Endothelial cell (in vitro differentiated cells): ENCODE measurements around the gene SRXN1. TPM values are rescaled to one million over a fixed set of nuclear protein-coding genes. Genes with fewer than 3 reads are reported as not detected.

Experiments used
- DNase-seq: peaks from one replicate; pipeline ENCODE4 v3.0.0; 2021; ENCODE audit warnings: low spot score
- H3K27ac Mint-ChIP-seq: one replicate; pipeline ENCODE4 v1.8.0; 2021; ENCODE audit warnings: mixed read lengths, inconsistent platforms; ENCODE audit not compliant: unreplicated experiment
- H3K27me3 Mint-ChIP-seq: one replicate; pipeline ENCODE4 v1.8.0; 2021; ENCODE audit warnings: mild to moderate bottlenecking, moderate library complexity, mixed read lengths, inconsistent platforms; ENCODE audit not compliant: unreplicated experiment
- H3K36me3 Mint-ChIP-seq: one replicate; pipeline ENCODE4 v1.8.0; 2021; ENCODE audit warnings: mild to moderate bottlenecking, low read depth, mixed read lengths, inconsistent platforms; ENCODE audit not compliant: unreplicated experiment
- H3K4me1 Mint-ChIP-seq: one replicate; pipeline ENCODE4 v1.8.0; 2021; ENCODE audit warnings: mild to moderate bottlenecking, mixed read lengths, inconsistent platforms; ENCODE audit not compliant: unreplicated experiment
- H3K4me3 Mint-ChIP-seq: one replicate; pipeline ENCODE4 v1.8.0; 2021; ENCODE audit warnings: mild to moderate bottlenecking, mixed read lengths, inconsistent platforms; ENCODE audit not compliant: unreplicated experiment
- H3K9me3 Mint-ChIP-seq: one replicate; pipeline ENCODE4 v1.8.0; 2021; ENCODE audit warnings: mixed read lengths, inconsistent platforms; ENCODE audit not compliant: unreplicated experiment
- CTCF ChIP-seq: fragments of 200-600 bp; sonication (generic); IDR thresholded peaks from one replicate; pipeline ENCODE4 v1.5.0; 2021; ENCODE audit warnings: antibody characterized with exemption; ENCODE audit not compliant: unreplicated experiment
- total RNA-seq: library from RNA; stranded (reverse); fragmentation: NEBNext Ultra II Directional; extraction: Animal tissue kit (Norgen Biotek cat#: 25700); gene quantifications from one replicate; pipeline ENCODE4 v1.2.1, GENCODE V29; 2021; ENCODE audit not compliant: unreplicated experiment

Gene SRXN1
- total RNA-seq, 1 donor from 2014 or later: 4.1 TPM

GRCh38 chr20:603116-603640, 49.8 kb downstream of the SRXN1 start:
- peaks cover 4% of the 10 kb centered on the region for H3K36me3 Mint-ChIP-seq
- no peak overlapping the region for H3K27ac Mint-ChIP-seq
- H3K9me3 Mint-ChIP-seq: no peaks in the 10 kb centered on the region
- no peak overlapping the region for H3K4me3 Mint-ChIP-seq
- no peak for DNase-seq
- H3K4me1 Mint-ChIP-seq: peaks cover 39% of the 10 kb centered on the region
- peaks cover 2% of the 10 kb centered on the region for H3K27me3 Mint-ChIP-seq
- no peak for TF ChIP-seq CTCF

GRCh38 chr20:602111-602970, 50.7 kb downstream of the SRXN1 start:
- Mint-ChIP-seq H3K36me3 (peaks cover 4% of the 10 kb centered on the region), H3K27me3 (peaks cover 2% of the 10 kb centered on the region), H3K27ac (peak overlapping the region; percentile 66), H3K4me1 (peaks cover 39% of the 10 kb centered on the region), H3K4me3 (no peak overlapping the region), H3K9me3 (no peaks in the 10 kb centered on the region)
- no peak for TF ChIP-seq CTCF
- DNase-seq: no peak

- H3K4me1 Mint-ChIP-seq: peaks cover 38% of the 10 kb centered on the region
- no peaks in the 10 kb centered on the region for H3K9me3 Mint-ChIP-seq
- H3K36me3 Mint-ChIP-seq: peaks cover 4% of the 10 kb centered on the region
- H3K4me3 Mint-ChIP-seq: no peak overlapping the region
- no peak for TF ChIP-seq CTCF
- no peak overlapping the region for H3K27ac Mint-ChIP-seq
- DNase-seq: no peak
- H3K27me3 Mint-ChIP-seq: no peaks in the 10 kb centered on the region
These were observed 52.3 kb downstream of the SRXN1 start for GRCh38 chr20:600736-601135.

- H3K36me3 Mint-ChIP-seq: peaks cover 4% of the 10 kb centered on the region
- DNase-seq: no peak
- H3K27ac Mint-ChIP-seq: no peak overlapping the region
- no peak overlapping the region for H3K4me3 Mint-ChIP-seq
- no peaks in the 10 kb centered on the region for H3K27me3 Mint-ChIP-seq
- no peak for TF ChIP-seq CTCF
- H3K9me3 Mint-ChIP-seq: no peaks in the 10 kb centered on the region
- peaks cover 34% of the 10 kb centered on the region for H3K4me1 Mint-ChIP-seq
These were observed 52.9 kb downstream of the SRXN1 start for GRCh38 chr20:600141-600540.
